Measurements from ENCODE around the gene DSPP.

The DSPP gene

DNA sequence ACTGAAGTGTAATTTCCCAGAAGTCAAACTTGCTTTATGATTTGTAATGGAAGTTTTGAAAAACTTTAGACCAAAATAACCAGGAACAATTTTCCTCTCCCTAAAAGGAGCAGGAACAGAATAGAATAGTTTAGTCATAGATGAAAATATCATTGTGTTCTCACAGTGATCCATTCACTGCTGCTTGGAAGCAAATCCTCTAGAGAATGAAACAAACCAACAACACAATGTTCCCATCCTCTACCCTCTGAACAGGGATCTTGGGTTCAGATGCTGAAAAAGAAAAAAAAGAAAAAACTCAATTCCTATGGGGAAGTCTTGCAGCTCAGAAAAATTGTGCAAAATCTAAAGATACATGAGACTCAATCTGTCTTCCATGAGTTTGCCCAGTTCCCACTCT, 12.2 kb downstream of the DSPP start:
- no peaks in the 10 kb centered on the region for H3K4me1 ChIP-seq (ENCODE audit: insufficient read depth, poor library complexity, severe bottlenecking)
- no peaks in the 10 kb centered on the region for H3K36me3 ChIP-seq (ENCODE audit: low read depth)
- H3K4me3 ChIP-seq (ENCODE audit: severe bottlenecking), result no peak overlapping the region
- DNase-seq (ENCODE audit: low spot score), result no peak
- no peak overlapping the region for H3K27ac ChIP-seq (ENCODE audit: poor library complexity, severe bottlenecking)
- no peaks in the 10 kb centered on the region for H3K9me3 ChIP-seq (ENCODE audit: severe bottlenecking)
- TF ChIP-seq, protein P1, sequence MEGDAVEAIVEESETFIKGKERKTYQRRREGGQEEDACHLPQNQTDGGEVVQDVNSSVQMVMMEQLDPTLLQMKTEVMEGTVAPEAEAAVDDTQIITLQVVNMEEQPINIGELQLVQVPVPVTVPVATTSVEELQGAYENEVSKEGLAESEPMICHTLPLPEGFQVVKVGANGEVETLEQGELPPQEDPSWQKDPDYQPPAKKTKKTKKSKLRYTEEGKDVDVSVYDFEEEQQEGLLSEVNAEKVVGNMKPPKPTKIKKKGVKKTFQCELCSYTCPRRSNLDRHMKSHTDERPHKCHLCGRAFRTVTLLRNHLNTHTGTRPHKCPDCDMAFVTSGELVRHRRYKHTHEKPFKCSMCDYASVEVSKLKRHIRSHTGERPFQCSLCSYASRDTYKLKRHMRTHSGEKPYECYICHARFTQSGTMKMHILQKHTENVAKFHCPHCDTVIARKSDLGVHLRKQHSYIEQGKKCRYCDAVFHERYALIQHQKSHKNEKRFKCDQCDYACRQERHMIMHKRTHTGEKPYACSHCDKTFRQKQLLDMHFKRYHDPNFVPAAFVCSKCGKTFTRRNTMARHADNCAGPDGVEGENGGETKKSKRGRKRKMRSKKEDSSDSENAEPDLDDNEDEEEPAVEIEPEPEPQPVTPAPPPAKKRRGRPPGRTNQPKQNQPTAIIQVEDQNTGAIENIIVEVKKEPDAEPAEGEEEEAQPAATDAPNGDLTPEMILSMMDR (IDR thresholded peaks at IDR 0.05; ENCODE audit: poor library complexity, severe bottlenecking), result no peak
- ATAC-seq (ENCODE audit: low read depth), result no peak
- peaks cover 12% of the 10 kb centered on the region for H3K27me3 ChIP-seq (ENCODE audit: insufficient read depth, poor library complexity, severe bottlenecking)

DNA sequence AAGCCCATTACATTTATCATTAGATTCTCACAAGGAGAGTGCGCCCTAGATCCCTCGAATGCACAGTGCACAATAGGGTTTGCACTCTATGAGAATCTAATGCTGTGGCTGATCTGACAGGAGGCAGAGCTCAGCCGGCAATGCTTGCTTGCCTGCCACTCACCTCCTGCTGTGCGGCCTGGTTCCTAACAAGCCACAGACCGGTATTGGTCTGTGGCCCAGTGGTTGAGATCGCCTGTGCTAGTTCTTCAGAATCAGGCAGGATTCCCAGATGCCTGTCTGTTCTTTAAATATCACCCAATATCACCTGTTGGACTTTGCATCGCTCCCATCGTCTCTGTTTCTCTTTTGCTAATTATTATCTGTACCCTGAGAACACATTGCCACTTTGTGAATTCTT, 14.0 kb downstream of the DSPP start:
- TF ChIP-seq, protein P1 (IDR thresholded peaks at IDR 0.05; ENCODE audit: poor library complexity, severe bottlenecking), result no peak
- DNase-seq (ENCODE audit: low spot score), result no peak
- Histone ChIP-seq H3K27ac (ENCODE audit: poor library complexity, severe bottlenecking) (no peak overlapping the region), H3K4me1 (ENCODE audit: insufficient read depth, poor library complexity, severe bottlenecking) (no peaks in the 10 kb centered on the region), H3K27me3 (ENCODE audit: insufficient read depth, poor library complexity, severe bottlenecking) (peaks cover 12% of the 10 kb centered on the region), H3K36me3 (ENCODE audit: low read depth) (no peaks in the 10 kb centered on the region), H3K4me3 (ENCODE audit: severe bottlenecking) (no peak overlapping the region), H3K9me3 (ENCODE audit: severe bottlenecking) (no peaks in the 10 kb centered on the region)
- ATAC-seq (ENCODE audit: low read depth), result no peak

DNA sequence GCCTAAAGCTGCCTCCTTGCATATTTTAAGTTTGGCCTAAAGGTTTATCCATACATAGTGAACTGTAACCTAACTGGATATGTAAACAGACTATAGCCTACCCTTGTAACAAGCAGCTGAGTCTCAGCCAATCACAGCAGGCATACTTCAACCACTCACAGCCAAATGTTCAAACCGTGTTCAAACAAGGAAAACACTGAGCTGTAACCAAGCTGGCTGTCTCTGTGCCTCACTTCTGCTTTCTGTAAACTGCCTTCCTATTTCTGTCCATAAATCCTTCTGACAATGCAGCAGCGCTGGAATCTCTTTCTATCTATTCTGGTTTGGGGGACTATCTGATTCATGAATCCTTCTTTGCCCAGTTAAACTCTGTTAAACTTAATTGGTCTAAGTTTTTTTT, 16.4 kb downstream of the DSPP start:
- H3K36me3 ChIP-seq (ENCODE audit: low read depth), result no peaks in the 10 kb centered on the region
- H3K27me3 ChIP-seq (ENCODE audit: insufficient read depth, poor library complexity, severe bottlenecking), result no peaks in the 10 kb centered on the region
- TF ChIP-seq, protein P1 (IDR thresholded peaks at IDR 0.05; ENCODE audit: poor library complexity, severe bottlenecking), result no peak
- H3K9me3 ChIP-seq (ENCODE audit: severe bottlenecking), result no peaks in the 10 kb centered on the region
- DNase-seq (ENCODE audit: low spot score), result no peak
- no peak overlapping the region for H3K27ac ChIP-seq (ENCODE audit: poor library complexity, severe bottlenecking)
- ATAC-seq (ENCODE audit: low read depth), result no peak
- no peak overlapping the region for H3K4me3 ChIP-seq (ENCODE audit: severe bottlenecking)
- no peaks in the 10 kb centered on the region for H3K4me1 ChIP-seq (ENCODE audit: insufficient read depth, poor library complexity, severe bottlenecking)

DNA sequence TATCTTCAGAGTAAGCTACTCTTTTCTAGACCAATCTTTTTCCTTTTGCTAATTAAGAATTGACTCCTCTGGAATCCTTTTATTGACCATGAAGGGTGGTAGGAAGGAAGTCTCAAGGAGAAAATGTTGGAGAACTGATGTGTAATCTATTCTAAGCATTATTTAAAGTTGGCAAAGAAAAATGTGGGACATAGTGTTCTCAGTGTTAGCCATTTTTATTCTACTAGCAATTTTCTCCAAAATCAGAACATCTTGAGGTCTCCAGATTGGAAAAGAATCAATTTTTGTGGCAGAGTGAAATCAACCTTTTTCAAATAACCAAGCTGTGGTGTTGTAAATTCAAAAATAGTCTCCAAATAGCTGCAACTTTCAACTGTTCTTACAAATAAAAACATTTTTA, 23.3 kb downstream of the DSPP start:
- H3K9me3 ChIP-seq (ENCODE audit: severe bottlenecking), result no peaks in the 10 kb centered on the region
- no peaks in the 10 kb centered on the region for H3K36me3 ChIP-seq (ENCODE audit: low read depth)
- no peak overlapping the region for H3K4me3 ChIP-seq (ENCODE audit: severe bottlenecking)
- DNase-seq (ENCODE audit: low spot score) (no peak), ATAC-seq (ENCODE audit: low read depth) (no peak)
- H3K27ac ChIP-seq (ENCODE audit: poor library complexity, severe bottlenecking), result no peak overlapping the region
- H3K27me3 ChIP-seq (ENCODE audit: insufficient read depth, poor library complexity, severe bottlenecking), result no peaks in the 10 kb centered on the region
- H3K4me1 ChIP-seq (ENCODE audit: insufficient read depth, poor library complexity, severe bottlenecking), result peaks cover 4% of the 10 kb centered on the region
- TF ChIP-seq, protein P1 (IDR thresholded peaks at IDR 0.05; ENCODE audit: poor library complexity, severe bottlenecking), result no peak

DNA sequence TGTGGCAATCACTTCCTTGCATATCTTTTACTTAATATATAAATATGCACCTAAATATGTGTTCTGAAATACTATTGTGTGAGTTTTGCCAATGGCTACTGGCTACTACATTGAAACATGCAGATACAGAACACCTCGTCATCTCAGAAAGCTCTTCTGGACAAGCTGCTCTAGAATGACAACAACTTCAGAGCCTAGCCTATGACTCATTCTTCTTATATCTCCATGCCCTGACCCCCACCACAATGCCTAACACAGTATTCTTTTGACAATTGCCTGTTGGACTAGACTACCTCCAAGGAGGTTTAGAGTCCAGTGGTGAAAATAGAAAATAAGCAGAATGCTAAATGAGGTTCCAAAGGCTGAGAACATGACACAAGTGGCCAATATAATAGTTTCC, 24.1 kb downstream of the DSPP start:
- DNase-seq (ENCODE audit: low spot score) (no peak), ATAC-seq (ENCODE audit: low read depth) (no peak)
- Histone ChIP-seq H3K9me3 (ENCODE audit: severe bottlenecking) (no peaks in the 10 kb centered on the region), H3K27me3 (ENCODE audit: insufficient read depth, poor library complexity, severe bottlenecking) (no peaks in the 10 kb centered on the region), H3K4me1 (ENCODE audit: insufficient read depth, poor library complexity, severe bottlenecking) (peaks cover 4% of the 10 kb centered on the region), H3K27ac (ENCODE audit: poor library complexity, severe bottlenecking) (no peak overlapping the region), H3K36me3 (ENCODE audit: low read depth) (no peaks in the 10 kb centered on the region), H3K4me3 (ENCODE audit: severe bottlenecking) (no peak overlapping the region)
- TF ChIP-seq, protein P1 (IDR thresholded peaks at IDR 0.05; ENCODE audit: poor library complexity, severe bottlenecking), result no peak

Measured in RWPE2 (cell line).